Measurements from ENCODE around the gene RPUSD1.

RPUSD1 gene

GRCh38 chr16:769184-769784, 18.9 kb downstream of the RPUSD1 start:
- Histone ChIP-seq H3K27me3 (ENCODE audit: control insufficient read depth, insufficient read depth, low read length) (no peaks in the 10 kb centered on the region), H3K9me3 (ENCODE audit: control insufficient read depth, insufficient read depth, low read depth, low read length) (no peaks in the 10 kb centered on the region), H3K36me3 (ENCODE audit: control insufficient read depth, insufficient read depth, low read length) (no peaks in the 10 kb centered on the region), H3K9ac (ENCODE audit: low read length) (no peak overlapping the region), H3K4me1 (ENCODE audit: control insufficient read depth, insufficient read depth, low read length) (no peaks in the 10 kb centered on the region; the same call in 1 of the 2 replicates), H3K4me3 (ENCODE audit: low read depth, low read length) (no peak overlapping the region), H3K27ac (ENCODE audit: low read depth, low read length) (no peak overlapping the region)

- Histone ChIP-seq H3K27me3 (ENCODE audit: control insufficient read depth, insufficient read depth, low read length) (no peaks in the 10 kb centered on the region), H3K27ac (ENCODE audit: low read depth, low read length) (no peak overlapping the region), H3K4me3 (ENCODE audit: low read depth, low read length) (no peak overlapping the region; the same call in 1 of the 2 replicates), H3K4me1 (ENCODE audit: control insufficient read depth, insufficient read depth, low read length) (no peaks in the 10 kb centered on the region; the same call in 1 of the 2 replicates), H3K36me3 (ENCODE audit: control insufficient read depth, insufficient read depth, low read length) (no peaks in the 10 kb centered on the region), H3K9ac (ENCODE audit: low read length) (no peak overlapping the region), H3K9me3 (ENCODE audit: control insufficient read depth, insufficient read depth, low read depth, low read length) (no peaks in the 10 kb centered on the region)
Observed at GRCh38 chr16:768428-768827, 19.8 kb downstream of the RPUSD1 start.

GRCh38 chr16:767743-768235, 20.4 kb downstream of the RPUSD1 start:
- Histone ChIP-seq H3K9me3 (ENCODE audit: control insufficient read depth, insufficient read depth, low read depth, low read length) (no peaks in the 10 kb centered on the region), H3K4me3 (ENCODE audit: low read depth, low read length) (no peak overlapping the region), H3K36me3 (ENCODE audit: control insufficient read depth, insufficient read depth, low read length) (no peaks in the 10 kb centered on the region), H3K9ac (ENCODE audit: low read length) (no peak overlapping the region), H3K27me3 (ENCODE audit: control insufficient read depth, insufficient read depth, low read length) (no peaks in the 10 kb centered on the region), H3K4me1 (ENCODE audit: control insufficient read depth, insufficient read depth, low read length) (no peaks in the 10 kb centered on the region; the same call in 1 of the 2 replicates), H3K27ac (ENCODE audit: low read depth, low read length) (no peak overlapping the region)

GRCh38 chr16:766820-767640, 21.2 kb downstream of the RPUSD1 start:
- H3K9ac ChIP-seq (ENCODE audit: low read length) = no peak overlapping the region
- H3K27me3 ChIP-seq (ENCODE audit: control insufficient read depth, insufficient read depth, low read length) = no peaks in the 10 kb centered on the region
- no peak overlapping the region for H3K4me3 ChIP-seq (ENCODE audit: low read depth, low read length)
- no peaks in the 10 kb centered on the region for H3K9me3 ChIP-seq (ENCODE audit: control insufficient read depth, insufficient read depth, low read depth, low read length)
- no peaks in the 10 kb centered on the region for H3K36me3 ChIP-seq (ENCODE audit: control insufficient read depth, insufficient read depth, low read length)
- H3K27ac ChIP-seq (ENCODE audit: low read depth, low read length) = no peak overlapping the region
- H3K4me1 ChIP-seq (ENCODE audit: control insufficient read depth, insufficient read depth, low read length) = no peaks in the 10 kb centered on the region; the same call in 1 of the 2 replicates

- no peak overlapping the region for H3K9ac ChIP-seq (ENCODE audit: low read length)
- H3K27ac ChIP-seq (ENCODE audit: low read depth, low read length) = no peak overlapping the region
- no peak overlapping the region for H3K4me3 ChIP-seq (ENCODE audit: low read depth, low read length)
- H3K4me1 ChIP-seq (ENCODE audit: control insufficient read depth, insufficient read depth, low read length) = no peaks in the 10 kb centered on the region; the same call in 1 of the 2 replicates
- H3K9me3 ChIP-seq (ENCODE audit: control insufficient read depth, insufficient read depth, low read depth, low read length) = no peaks in the 10 kb centered on the region
- no peaks in the 10 kb centered on the region for H3K27me3 ChIP-seq (ENCODE audit: control insufficient read depth, insufficient read depth, low read length)
- H3K36me3 ChIP-seq (ENCODE audit: control insufficient read depth, insufficient read depth, low read length) = no peaks in the 10 kb centered on the region
Observed at GRCh38 chr16:766008-766819, 22.0 kb downstream of the RPUSD1 start.

GRCh38 chr16:765488-765865, 22.7 kb downstream of the RPUSD1 start:
- H3K4me1 ChIP-seq (ENCODE audit: control insufficient read depth, insufficient read depth, low read length) = peaks cover 2% of the 10 kb centered on the region; the same call in 1 of the 2 replicates
- H3K9ac ChIP-seq (ENCODE audit: low read length) = no peak overlapping the region
- H3K36me3 ChIP-seq (ENCODE audit: control insufficient read depth, insufficient read depth, low read length) = no peaks in the 10 kb centered on the region
- no peaks in the 10 kb centered on the region for H3K27me3 ChIP-seq (ENCODE audit: control insufficient read depth, insufficient read depth, low read length)
- H3K4me3 ChIP-seq (ENCODE audit: low read depth, low read length) = no peak overlapping the region
- no peak overlapping the region for H3K27ac ChIP-seq (ENCODE audit: low read depth, low read length)
- no peaks in the 10 kb centered on the region for H3K9me3 ChIP-seq (ENCODE audit: control insufficient read depth, insufficient read depth, low read depth, low read length)

GRCh38 chr16:764848-765487, 23.2 kb downstream of the RPUSD1 start:
- Histone ChIP-seq H3K4me3 (ENCODE audit: low read depth, low read length) (no peak overlapping the region), H3K9ac (ENCODE audit: low read length) (no peak overlapping the region), H3K36me3 (ENCODE audit: control insufficient read depth, insufficient read depth, low read length) (no peaks in the 10 kb centered on the region), H3K27ac (ENCODE audit: low read depth, low read length) (no peak overlapping the region), H3K27me3 (ENCODE audit: control insufficient read depth, insufficient read depth, low read length) (no peaks in the 10 kb centered on the region), H3K9me3 (ENCODE audit: control insufficient read depth, insufficient read depth, low read depth, low read length) (no peaks in the 10 kb centered on the region), H3K4me1 (ENCODE audit: control insufficient read depth, insufficient read depth, low read length) (peaks cover 3% of the 10 kb centered on the region; the same call in 1 of the 2 replicates)

GRCh38 chr16:764184-764750, 23.9 kb downstream of the RPUSD1 start:
- Histone ChIP-seq H3K4me1 (ENCODE audit: control insufficient read depth, insufficient read depth, low read length) (peaks cover 3% of the 10 kb centered on the region; the same call in 1 of the 2 replicates), H3K4me3 (ENCODE audit: low read depth, low read length) (no peak overlapping the region), H3K9me3 (ENCODE audit: control insufficient read depth, insufficient read depth, low read depth, low read length) (no peaks in the 10 kb centered on the region), H3K9ac (ENCODE audit: low read length) (no peak overlapping the region), H3K36me3 (ENCODE audit: control insufficient read depth, insufficient read depth, low read length) (no peaks in the 10 kb centered on the region), H3K27ac (ENCODE audit: low read depth, low read length) (no peak overlapping the region), H3K27me3 (ENCODE audit: control insufficient read depth, insufficient read depth, low read length) (no peaks in the 10 kb centered on the region)

- H3K27ac ChIP-seq (ENCODE audit: low read depth, low read length) = no peak overlapping the region
- H3K27me3 ChIP-seq (ENCODE audit: control insufficient read depth, insufficient read depth, low read length) = no peaks in the 10 kb centered on the region
- H3K4me3 ChIP-seq (ENCODE audit: low read depth, low read length) = no peak overlapping the region
- 0 out of 2 replicates have a peak, but pooled peaks cover 3% of the 10 kb centered on the region for H3K4me1 ChIP-seq (ENCODE audit: control insufficient read depth, insufficient read depth, low read length)
- no peaks in the 10 kb centered on the region for H3K36me3 ChIP-seq (ENCODE audit: control insufficient read depth, insufficient read depth, low read length)
- H3K9me3 ChIP-seq (ENCODE audit: control insufficient read depth, insufficient read depth, low read depth, low read length) = no peaks in the 10 kb centered on the region
- H3K9ac ChIP-seq (ENCODE audit: low read length) = no peak overlapping the region
Observed at GRCh38 chr16:763369-764183, 24.6 kb downstream of the RPUSD1 start.

All from HUES6 (cell line).